IPS-15b (cell line): ENCODE measurements around the gene SLC35A5.

Source experiments
- H3K27me3 ChIP-seq: one replicate; pipeline ENCODE4 v1.6.1; 2013; ENCODE audit warnings: low read length; ENCODE audit not compliant: control insufficient read depth, insufficient read depth
- H3K36me3 ChIP-seq: one replicate; pipeline ENCODE4 v1.6.1; 2013; ENCODE audit warnings: low read length; ENCODE audit not compliant: control insufficient read depth, insufficient read depth
- H3K4me1 ChIP-seq: one replicate; pipeline ENCODE4 v1.6.1; 2013; ENCODE audit warnings: mild to moderate bottlenecking, low read length; ENCODE audit not compliant: control insufficient read depth, insufficient read depth
- H3K4me3 ChIP-seq: one replicate; pipeline ENCODE4 v1.5.1; 2013; ENCODE audit warnings: low read depth, low read length
- H3K9ac ChIP-seq: one replicate; pipeline ENCODE4 v1.6.1; 2013; ENCODE audit warnings: low read depth, mild to moderate bottlenecking, low read length
- H3K9me3 ChIP-seq: one replicate; pipeline ENCODE4 v1.6.1; 2013; ENCODE audit warnings: mild to moderate bottlenecking, low read length; ENCODE audit not compliant: control insufficient read depth, insufficient read depth

Gene SLC35A5

GRCh38 chr3:112632596-112632995 is 70.8 kb downstream of the SLC35A5 start:
- Histone ChIP-seq H3K9me3 (no peaks in the 10 kb centered on the region), H3K4me1 (peaks cover 45% of the 10 kb centered on the region), H3K9ac (no peak overlapping the region), H3K27me3 (no peaks in the 10 kb centered on the region), H3K4me3 (no peak overlapping the region), H3K36me3 (no peaks in the 10 kb centered on the region)

- Histone ChIP-seq H3K4me1 (peaks cover 45% of the 10 kb centered on the region), H3K36me3 (no peaks in the 10 kb centered on the region), H3K9me3 (no peaks in the 10 kb centered on the region), H3K4me3 (no peak overlapping the region), H3K27me3 (no peaks in the 10 kb centered on the region), H3K9ac (no peak overlapping the region)
Measured at GRCh38 chr3:112633191-112633590, 71.3 kb downstream of the SLC35A5 start.

- H3K9me3 ChIP-seq: no peaks in the 10 kb centered on the region
- no peaks in the 10 kb centered on the region for H3K36me3 ChIP-seq
- H3K4me1 ChIP-seq: peaks cover 45% of the 10 kb centered on the region
- H3K9ac ChIP-seq: no peak overlapping the region
- H3K4me3 ChIP-seq: no peak overlapping the region
- no peaks in the 10 kb centered on the region for H3K27me3 ChIP-seq
Measured at GRCh38 chr3:112633757-112634156, 71.9 kb downstream of the SLC35A5 start.

GRCh38 chr3:112634786-112635541 is 73.1 kb downstream of the SLC35A5 start:
- H3K9ac ChIP-seq: no peak overlapping the region
- H3K36me3 ChIP-seq: no peaks in the 10 kb centered on the region
- H3K9me3 ChIP-seq: no peaks in the 10 kb centered on the region
- H3K27me3 ChIP-seq: no peaks in the 10 kb centered on the region
- H3K4me3 ChIP-seq: no peak overlapping the region
- peaks cover 45% of the 10 kb centered on the region for H3K4me1 ChIP-seq
